ENCODE results near the gene C4A. TPM values are rescaled to one million over a fixed set of nuclear protein-coding genes. Genes with fewer than 3 reads are reported as not detected.
"Not testable (repeated sequence)": the region's sequence is repeated elsewhere in the genome, so short reads cannot be mapped to it uniquely, and the experiment has no call there.

The C4A gene
- total and polyA plus RNA-seq, 3 experiments from 2014 or later, result 0.40 to 3.4 (median 3.3) TPM

DNA sequence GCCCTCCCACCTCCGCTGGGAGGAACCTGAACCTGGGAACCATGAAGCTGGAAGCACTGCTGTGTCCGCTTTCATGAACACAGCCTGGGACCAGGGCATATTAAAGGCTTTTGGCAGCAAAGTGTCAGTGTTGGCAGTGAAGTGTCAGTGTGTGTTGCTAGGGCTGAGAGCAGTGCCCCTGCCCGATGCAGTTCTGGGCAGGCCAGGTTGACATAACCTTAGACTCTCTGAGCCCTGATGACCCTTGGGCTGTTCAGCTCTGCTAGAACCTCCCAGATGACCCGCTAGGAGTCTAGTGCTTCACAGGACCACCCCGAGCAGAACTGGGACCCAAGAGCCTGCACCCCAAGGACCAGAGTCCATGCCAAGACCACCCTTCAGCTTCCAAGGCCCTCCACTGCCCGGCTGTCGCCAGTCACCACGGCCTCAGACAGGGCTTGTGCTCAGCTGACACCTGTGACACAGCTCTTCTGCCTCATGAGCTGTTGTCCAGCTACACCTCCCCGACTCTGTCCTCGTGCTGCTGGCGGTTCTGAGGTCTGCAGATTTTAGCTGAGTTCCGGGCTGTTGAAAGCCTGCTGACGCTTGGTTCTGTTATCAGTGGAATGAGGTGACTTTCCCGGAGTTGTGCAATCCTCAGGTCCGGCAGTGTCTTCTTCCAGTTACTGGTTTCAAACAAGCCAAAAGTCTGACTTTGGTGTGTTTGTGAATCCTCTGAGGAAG is 20.9 kb downstream of the C4A start:
- H3K4me1 ChIP-seq (ENCODE audit: insufficient read depth, low read length); H3K4me3 Mint-ChIP-seq; H3K27me3 Mint-ChIP-seq; POLR2A ChIA-PET; H3K27me3 ChIP-seq (ENCODE audit: insufficient read depth, low read length, poor library complexity, severe bottlenecking); CTCF ChIA-PET; H3K36me3 ChIP-seq (ENCODE audit: insufficient read depth, low read length); DNase-seq; H3K36me3 Mint-ChIP-seq; H3K27ac Mint-ChIP-seq; H3K9me3 Mint-ChIP-seq; H3K9me3 ChIP-seq (ENCODE audit: low read length); H3K27ac ChIP-seq (ENCODE audit: low read depth, low read length); H3K4me3 ChIP-seq (ENCODE audit: low read length): not testable (repeated sequence)
- H3K4me1 Mint-ChIP-seq, result peaks cover 6 to 12% (median 8%) of the 10 kb centered on the region in 3 donors

DNA sequence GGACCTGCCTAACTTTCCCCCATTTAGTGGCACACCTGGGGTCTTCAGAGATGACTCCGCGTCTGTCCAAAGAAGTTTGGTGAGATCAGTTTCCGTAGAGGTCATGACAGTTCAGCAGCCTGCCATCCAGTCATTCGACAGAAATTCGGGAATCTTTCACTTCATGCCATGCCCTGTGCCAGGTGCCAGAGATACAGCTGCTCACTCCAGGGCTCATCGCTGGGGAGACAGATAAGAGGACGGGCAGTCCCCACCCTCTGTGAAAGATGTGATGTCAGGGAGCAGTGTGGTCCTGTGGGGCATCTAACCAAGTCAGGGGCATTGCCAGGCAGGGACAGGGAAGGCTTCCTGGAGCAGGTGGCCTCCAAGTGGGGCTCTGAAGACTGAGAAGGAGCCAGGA is 21.4 kb downstream of the C4A start:
- H3K27me3 Mint-ChIP-seq; H3K4me3 Mint-ChIP-seq; H3K36me3 ChIP-seq (ENCODE audit: insufficient read depth, low read length); CTCF ChIA-PET; POLR2A ChIA-PET; H3K36me3 Mint-ChIP-seq; H3K27me3 ChIP-seq (ENCODE audit: insufficient read depth, low read length, poor library complexity, severe bottlenecking); H3K4me3 ChIP-seq (ENCODE audit: low read length); H3K4me1 ChIP-seq (ENCODE audit: insufficient read depth, low read length); DNase-seq; H3K27ac Mint-ChIP-seq; H3K27ac ChIP-seq (ENCODE audit: low read depth, low read length); H3K9me3 ChIP-seq (ENCODE audit: low read length); H3K9me3 Mint-ChIP-seq: not testable (repeated sequence)
- H3K4me1 Mint-ChIP-seq, result peaks cover 6 to 12% (median 8%) of the 10 kb centered on the region in 3 donors

DNA sequence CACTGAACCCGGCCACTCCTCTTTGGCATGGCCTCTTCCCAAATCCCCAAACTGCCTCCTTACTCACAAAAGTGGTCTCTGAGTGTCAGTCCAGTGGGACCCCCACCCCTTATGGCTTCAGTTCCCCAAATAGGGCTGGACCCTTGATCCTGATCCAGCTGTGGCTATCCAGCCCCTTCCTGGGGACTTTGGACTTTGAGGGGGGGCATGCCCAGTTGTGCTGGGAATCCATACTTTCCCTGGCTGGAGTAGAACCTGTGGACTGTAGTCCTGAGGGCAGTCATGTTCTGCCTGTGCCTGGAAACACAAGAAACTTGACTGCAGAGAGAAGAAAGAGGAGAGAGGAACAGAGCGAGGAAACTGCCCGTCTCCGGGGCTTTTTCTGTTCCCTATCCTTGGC is 22.5 kb downstream of the C4A start:
- DNase-seq; H3K27ac Mint-ChIP-seq; H3K27ac ChIP-seq (ENCODE audit: low read depth, low read length); CTCF ChIA-PET; H3K9me3 Mint-ChIP-seq; H3K27me3 ChIP-seq (ENCODE audit: insufficient read depth, low read length, poor library complexity, severe bottlenecking); H3K27me3 Mint-ChIP-seq; H3K4me3 Mint-ChIP-seq; H3K36me3 ChIP-seq (ENCODE audit: insufficient read depth, low read length); H3K4me3 ChIP-seq (ENCODE audit: low read length); H3K36me3 Mint-ChIP-seq; H3K9me3 ChIP-seq (ENCODE audit: low read length); POLR2A ChIA-PET; H3K4me1 ChIP-seq (ENCODE audit: insufficient read depth, low read length): not testable (repeated sequence)
- H3K4me1 Mint-ChIP-seq, result peaks cover 6 to 12% (median 8%) of the 10 kb centered on the region in 3 donors

DNA sequence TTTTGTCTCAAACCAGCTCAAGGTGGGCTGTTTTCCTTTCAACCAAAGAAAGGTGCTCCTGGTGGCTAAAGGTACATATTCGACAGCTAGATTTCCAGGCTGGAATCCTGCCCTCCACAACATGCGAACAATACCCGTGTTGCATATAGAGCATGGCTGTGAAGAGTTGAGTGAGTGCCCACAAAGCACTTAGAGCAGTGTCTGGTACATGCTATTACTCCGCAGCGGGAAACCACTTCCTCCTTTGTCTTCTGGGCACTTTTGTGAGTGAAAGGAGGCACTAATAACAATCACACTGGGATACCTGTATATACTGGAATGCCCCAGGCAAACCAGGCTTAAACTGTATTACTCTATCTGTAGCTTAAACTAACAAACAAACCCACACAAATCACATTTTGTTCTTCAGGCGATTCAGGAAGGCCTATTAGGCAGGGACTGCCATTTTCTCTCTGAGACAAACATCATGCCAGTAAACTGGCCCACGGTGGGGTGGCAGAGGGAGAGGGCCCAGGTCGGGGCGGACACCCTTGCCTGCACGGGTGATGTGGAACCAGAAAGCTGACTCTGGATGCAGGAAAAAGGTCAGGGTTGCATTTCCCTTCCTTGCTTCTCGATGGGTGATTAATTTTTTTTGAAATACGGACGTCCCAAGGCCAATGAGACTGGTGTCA is 23.1 kb downstream of the C4A start:
- H3K27me3 Mint-ChIP-seq; CTCF ChIA-PET; H3K27ac ChIP-seq (ENCODE audit: low read depth, low read length); H3K4me3 ChIP-seq (ENCODE audit: low read length); H3K36me3 ChIP-seq (ENCODE audit: insufficient read depth, low read length); H3K36me3 Mint-ChIP-seq; H3K9me3 ChIP-seq (ENCODE audit: low read length); H3K9me3 Mint-ChIP-seq; DNase-seq; H3K4me1 ChIP-seq (ENCODE audit: insufficient read depth, low read length); H3K27me3 ChIP-seq (ENCODE audit: insufficient read depth, low read length, poor library complexity, severe bottlenecking); POLR2A ChIA-PET: not testable (repeated sequence)
- peaks cover 6 to 12% (median 8%) of the 10 kb centered on the region in 3 donors for H3K4me1 Mint-ChIP-seq
- peak overlapping the region in 7 of 8 donors; percentile 0 to 92 (median 85) for H3K27ac Mint-ChIP-seq
- peak overlapping the region in 1 of 7 donors; percentile 24 for H3K4me3 Mint-ChIP-seq

DNA sequence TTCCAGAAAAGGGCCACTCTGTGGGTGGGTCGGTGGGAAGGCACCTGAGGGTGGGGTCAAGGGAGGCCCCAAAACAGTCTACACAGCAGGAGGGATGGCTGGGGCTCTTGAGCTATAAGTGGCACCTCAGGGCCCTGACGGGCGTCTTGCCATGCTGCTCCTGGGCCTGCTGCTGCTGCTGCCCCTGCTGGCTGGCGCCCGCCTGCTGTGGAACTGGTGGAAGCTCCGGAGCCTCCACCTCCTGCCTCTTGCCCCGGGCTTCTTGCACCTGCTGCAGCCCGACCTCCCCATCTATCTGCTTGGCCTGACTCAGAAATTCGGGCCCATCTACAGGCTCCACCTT is 23.7 kb downstream of the C4A start:
- H3K27ac Mint-ChIP-seq, result peak overlapping the region in 1 of 8 donors; percentile 45
- H3K4me3 Mint-ChIP-seq; H3K27ac ChIP-seq (ENCODE audit: low read depth, low read length); H3K36me3 Mint-ChIP-seq; H3K9me3 ChIP-seq (ENCODE audit: low read length); H3K27me3 Mint-ChIP-seq; H3K27me3 ChIP-seq (ENCODE audit: insufficient read depth, low read length, poor library complexity, severe bottlenecking); POLR2A ChIA-PET; H3K36me3 ChIP-seq (ENCODE audit: insufficient read depth, low read length); CTCF ChIA-PET; H3K4me1 ChIP-seq (ENCODE audit: insufficient read depth, low read length); H3K9me3 Mint-ChIP-seq; H3K4me3 ChIP-seq (ENCODE audit: low read length): not testable (repeated sequence)
- peaks cover 6 to 12% (median 8%) of the 10 kb centered on the region in 3 donors for H3K4me1 Mint-ChIP-seq
- peak in 1 of 5 donors; percentile 29 for DNase-seq

DNA sequence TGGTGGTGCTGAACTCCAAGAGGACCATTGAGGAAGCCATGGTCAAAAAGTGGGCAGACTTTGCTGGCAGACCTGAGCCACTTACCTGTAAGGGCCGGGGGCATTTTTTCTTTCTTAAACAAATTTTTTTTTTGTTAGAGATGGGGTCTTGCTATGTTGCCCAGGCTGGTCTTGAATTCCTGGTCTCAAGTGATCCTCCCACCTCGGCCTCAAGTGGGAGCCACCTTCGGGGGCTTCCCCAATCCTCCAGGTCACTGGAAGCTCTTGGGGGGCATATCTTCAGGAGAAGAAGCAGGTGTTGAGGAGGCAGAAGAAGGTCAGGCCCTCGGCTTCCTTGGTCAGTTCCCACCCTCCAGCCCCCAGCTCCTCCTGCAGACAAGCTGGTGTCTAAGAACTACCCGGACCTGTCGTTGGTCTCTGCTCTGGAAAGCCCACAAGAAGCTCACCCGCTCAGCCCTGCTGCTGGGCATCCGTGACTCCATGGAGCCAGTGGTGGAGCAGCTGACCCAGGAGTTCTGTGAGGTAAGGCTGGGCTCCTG is 24.2 kb downstream of the C4A start:
- not testable (repeated sequence) for H3K36me3 Mint-ChIP-seq

DNA sequence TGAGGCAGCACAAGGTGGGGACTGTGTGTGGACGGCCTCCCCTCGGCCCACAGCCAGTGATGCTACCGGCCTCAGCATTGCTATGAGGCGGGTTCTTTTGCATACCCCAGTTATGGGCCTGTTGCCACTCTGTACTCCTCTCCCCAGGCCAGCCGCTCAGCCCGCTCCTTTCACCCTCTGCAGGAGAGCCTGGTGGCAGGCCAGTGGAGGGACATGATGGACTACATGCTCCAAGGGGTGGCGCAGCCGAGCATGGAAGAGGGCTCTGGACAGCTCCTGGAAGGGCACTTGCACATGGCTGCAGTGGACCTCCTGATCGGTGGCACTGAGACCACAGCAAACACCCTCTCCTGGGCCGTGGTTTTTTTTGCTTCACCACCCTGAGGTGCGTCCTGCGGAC is 25.2 kb downstream of the C4A start:
- H3K4me1 Mint-ChIP-seq, result peaks cover 6 to 12% (median 8%) of the 10 kb centered on the region in 3 donors
- CTCF ChIA-PET; H3K9me3 ChIP-seq (ENCODE audit: low read length); H3K36me3 Mint-ChIP-seq; H3K27me3 Mint-ChIP-seq; H3K27ac ChIP-seq (ENCODE audit: low read depth, low read length); H3K27me3 ChIP-seq (ENCODE audit: insufficient read depth, low read length, poor library complexity, severe bottlenecking); H3K36me3 ChIP-seq (ENCODE audit: insufficient read depth, low read length); H3K9me3 Mint-ChIP-seq; POLR2A ChIA-PET; H3K4me3 ChIP-seq (ENCODE audit: low read length); H3K4me1 ChIP-seq (ENCODE audit: insufficient read depth, low read length); H3K4me3 Mint-ChIP-seq: not testable (repeated sequence)
- peak overlapping the region in 1 of 8 donors; percentile 75 for H3K27ac Mint-ChIP-seq
- peak in 1 of 5 donors; percentile 15 for DNase-seq

More for the DNA sequence above, 24.2 kb downstream of the C4A start:
- Mint-ChIP-seq H3K27ac (peak overlapping the region in 1 of 8 donors; percentile 32), H3K4me1 (peaks cover 6 to 12% (median 8%) of the 10 kb centered on the region in 3 donors)
- H3K4me3 ChIP-seq (ENCODE audit: low read length); CTCF ChIA-PET; H3K4me1 ChIP-seq (ENCODE audit: insufficient read depth, low read length); H3K36me3 ChIP-seq (ENCODE audit: insufficient read depth, low read length); H3K4me3 Mint-ChIP-seq; H3K27me3 Mint-ChIP-seq; H3K9me3 ChIP-seq (ENCODE audit: low read length); POLR2A ChIA-PET; H3K27me3 ChIP-seq (ENCODE audit: insufficient read depth, low read length, poor library complexity, severe bottlenecking); H3K9me3 Mint-ChIP-seq; H3K27ac ChIP-seq (ENCODE audit: low read depth, low read length): not testable (repeated sequence)
- peak in 1 of 5 donors; percentile 18 for DNase-seq

DNA sequence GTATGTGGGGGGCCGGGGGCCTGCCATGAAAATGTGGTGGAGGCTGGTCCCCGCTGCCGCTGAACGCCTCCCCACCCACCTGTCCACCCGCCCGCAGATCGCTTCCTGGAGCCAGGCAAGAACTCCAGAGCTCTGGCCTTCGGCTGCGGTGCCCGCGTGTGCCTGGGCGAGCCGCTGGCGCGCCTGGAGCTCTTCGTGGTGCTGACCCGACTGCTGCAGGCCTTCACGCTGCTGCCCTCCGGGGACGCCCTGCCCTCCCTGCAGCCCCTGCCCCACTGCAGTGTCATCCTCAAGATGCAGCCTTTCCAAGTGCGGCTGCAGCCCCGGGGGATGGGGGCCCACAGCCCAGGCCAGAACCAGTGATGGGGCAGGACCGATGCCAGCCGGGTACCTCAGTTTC is 26.2 kb downstream of the C4A start:
- H3K4me1 ChIP-seq (ENCODE audit: insufficient read depth, low read length); H3K27me3 ChIP-seq (ENCODE audit: insufficient read depth, low read length, poor library complexity, severe bottlenecking); H3K4me3 Mint-ChIP-seq; H3K36me3 Mint-ChIP-seq; H3K27ac Mint-ChIP-seq; H3K9me3 ChIP-seq (ENCODE audit: low read length); H3K27ac ChIP-seq (ENCODE audit: low read depth, low read length); H3K4me3 ChIP-seq (ENCODE audit: low read length); H3K27me3 Mint-ChIP-seq; CTCF ChIA-PET; H3K36me3 ChIP-seq (ENCODE audit: insufficient read depth, low read length); H3K9me3 Mint-ChIP-seq; POLR2A ChIA-PET; DNase-seq: not testable (repeated sequence)
- H3K4me1 Mint-ChIP-seq, result peaks cover 6 to 12% (median 8%) of the 10 kb centered on the region in 3 donors
